ENCODE measurements around the gene PROC.
"Not testable (repeated sequence)": the region's sequence is repeated elsewhere in the genome, so short reads cannot be mapped to it uniquely, and the experiment has no call there.

The PROC gene

DNA sequence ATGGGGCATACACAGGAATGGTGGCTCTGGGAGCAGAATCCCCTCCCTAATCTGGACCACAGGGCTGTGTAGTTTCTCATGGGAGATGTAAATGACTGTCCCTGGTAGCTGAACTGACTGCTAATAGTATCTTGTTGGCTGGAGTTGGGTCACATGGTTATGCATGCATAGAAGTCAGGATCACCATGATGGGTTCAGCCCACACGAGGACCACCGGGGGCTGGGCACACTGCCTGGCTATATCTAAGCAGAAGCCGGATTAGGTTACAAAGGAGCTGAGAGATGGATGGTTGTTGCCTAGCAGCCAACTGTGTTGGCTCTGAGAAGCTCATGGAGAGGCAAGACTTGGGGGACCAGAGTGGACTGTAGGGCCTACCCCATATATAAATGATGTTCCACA is 23.7 kb upstream of the PROC start:
- no peak for DNase-seq (ENCODE audit: low read depth in 2 of 2)

DNA sequence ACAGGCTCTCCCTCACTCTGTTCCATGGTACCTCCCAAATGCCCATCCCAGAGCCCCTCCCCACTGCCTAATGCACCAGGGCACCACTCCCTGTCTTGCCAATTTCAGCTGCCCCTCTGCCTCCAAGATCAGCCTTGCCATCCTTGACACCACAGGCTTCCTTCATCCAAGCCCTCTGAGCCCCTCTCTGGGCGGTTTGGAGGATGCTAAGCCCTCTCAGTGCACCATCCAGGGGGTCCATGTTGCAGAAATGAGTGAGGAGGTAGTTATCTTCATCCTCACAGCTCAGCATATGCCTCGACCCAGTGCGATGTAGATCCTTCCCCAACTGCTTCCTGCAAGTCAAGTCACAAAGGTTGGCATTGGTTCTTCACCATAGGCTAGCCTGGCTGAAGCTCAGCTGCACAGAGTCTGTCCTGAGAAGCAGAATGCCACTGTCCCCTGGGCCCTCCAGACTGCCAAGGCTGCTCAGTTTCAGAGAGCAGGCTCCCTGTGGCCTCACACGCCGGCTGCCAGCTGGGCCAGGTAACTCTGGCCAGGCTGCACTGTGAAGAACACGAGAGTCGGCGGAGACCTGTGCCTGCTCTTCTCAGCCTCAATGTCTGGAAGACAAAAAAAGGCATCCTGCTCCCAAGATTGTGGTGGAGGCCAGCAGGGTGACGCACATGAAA is 20.5 kb upstream of the PROC start:
- DNase-seq (ENCODE audit: low read depth in 2 of 2) = no peak

DNA sequence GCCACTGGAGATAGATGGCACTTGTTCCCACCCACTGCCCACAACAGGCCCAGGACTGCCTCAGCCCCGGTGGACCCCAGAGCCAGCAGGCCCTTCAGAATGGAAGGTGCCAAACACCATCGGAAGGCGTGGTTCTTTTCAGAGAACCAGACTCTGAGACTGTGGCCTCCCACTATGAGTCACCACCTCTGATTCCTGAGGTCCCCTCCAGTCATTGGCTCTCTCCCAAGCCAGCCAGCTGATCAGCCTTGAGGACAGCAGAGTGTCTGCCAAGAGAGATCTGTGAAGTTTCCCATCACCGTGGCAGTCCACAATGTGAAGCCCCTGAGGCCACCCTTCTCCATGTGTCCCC is 20.0 kb upstream of the PROC start:
- no peak for DNase-seq (ENCODE audit: low read depth in 2 of 2)

DNA sequence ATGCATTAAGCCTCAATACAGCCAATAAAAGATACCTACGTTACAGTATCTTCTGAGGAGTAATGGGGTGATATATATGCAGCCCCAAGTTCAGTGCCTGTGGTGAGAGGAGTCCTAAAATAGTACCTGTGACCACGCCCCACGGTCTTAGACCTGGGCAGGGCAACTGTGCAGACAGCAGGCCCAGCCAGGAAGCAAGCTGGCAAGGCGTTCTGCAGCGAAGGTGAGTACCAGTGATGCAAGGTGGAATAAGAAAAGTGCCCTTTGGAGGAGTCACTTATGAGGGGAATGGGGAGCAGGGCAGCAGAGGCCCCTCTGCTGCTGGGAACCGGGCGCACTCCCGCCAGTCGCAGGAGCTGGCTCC is 17.7 kb upstream of the PROC start:
- DNase-seq (ENCODE audit: low read depth in 2 of 2) = no peak

DNA sequence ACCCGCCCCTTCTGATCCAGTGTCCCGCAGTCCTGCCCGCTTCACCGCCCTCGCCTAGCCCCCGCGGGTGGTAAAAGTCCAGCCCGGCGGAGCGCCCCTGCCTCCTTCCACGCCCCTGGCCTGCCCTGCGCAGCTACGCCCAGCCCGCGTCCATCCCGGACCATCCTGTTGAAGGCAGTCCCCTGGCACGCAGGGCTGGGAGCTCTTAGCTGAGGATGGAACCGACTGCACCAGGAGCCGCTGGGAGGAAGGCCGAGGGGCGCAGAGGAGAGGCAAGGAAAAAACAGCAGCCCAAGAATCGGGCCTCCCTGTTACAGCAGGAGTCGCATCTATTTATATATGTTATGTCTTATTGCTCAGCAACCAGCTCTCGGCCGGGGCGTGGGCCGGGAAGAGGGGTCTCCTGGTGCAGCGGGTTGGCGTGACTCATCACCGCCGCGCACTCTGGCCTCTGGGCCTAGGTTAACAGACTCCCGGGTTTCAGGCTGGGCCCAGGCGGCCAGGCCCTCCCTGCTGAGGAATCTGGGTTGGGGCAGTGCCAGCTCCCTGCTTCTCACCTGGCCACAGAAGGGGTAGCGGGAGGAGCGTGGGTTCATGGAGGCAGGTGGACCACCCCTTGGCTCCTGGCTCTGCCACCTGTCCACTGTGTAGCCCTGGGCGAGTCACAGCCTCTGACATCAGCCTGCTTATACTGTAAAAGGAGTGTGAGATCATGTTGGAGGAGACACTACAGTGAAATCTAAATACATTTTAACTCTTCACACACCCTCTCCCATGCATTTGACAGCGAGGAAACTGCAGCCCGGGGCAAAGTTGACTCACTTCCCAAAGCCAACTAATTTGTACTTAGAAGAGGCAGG is 17.1 kb upstream of the PROC start:
- no peak for DNase-seq (ENCODE audit: low read depth in 2 of 2)

DNA sequence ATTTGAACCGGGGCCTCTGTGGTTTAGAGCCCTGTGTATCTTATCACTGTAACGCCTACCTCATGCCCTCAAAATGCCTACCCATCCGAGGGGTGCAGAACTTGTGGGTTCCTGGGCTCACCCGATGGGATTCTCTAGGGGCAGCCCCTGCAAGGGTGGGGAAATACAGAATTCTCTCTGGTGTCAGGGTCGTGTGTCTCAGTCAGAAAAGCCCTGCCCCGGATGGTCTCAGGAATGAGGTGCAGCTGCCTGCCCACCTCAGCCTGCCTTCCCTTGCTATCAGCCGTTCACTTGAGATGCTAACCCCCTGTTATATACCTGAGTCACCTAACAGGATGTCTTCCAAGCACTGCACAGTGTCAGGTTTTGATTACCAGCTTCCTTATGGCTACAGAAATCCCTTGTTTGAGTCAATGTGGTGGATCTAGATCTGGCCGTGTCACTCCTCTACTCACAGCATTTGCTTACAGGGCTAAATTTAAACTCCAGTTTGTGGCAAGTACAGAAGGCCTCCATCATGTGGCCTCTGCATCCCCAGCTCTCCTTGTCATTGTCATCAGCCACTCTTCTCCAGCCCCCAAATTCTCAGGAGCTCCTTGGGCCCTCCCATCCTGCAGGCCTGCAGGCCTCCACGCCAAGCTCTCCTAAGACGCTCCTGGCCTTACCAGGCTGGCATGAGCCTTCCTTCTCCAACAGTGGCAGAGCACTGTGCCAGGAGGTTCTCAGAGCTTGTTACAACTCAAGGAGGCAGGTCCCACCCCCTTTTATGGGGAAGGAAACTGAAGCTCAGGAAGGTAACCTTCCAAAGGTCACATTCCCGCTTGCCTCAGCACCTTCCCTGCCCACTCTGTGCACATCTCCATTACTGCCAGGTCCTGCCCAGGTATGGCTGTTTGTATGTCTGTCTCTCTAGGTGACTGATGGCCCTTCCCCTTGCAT is 16.2 kb upstream of the PROC start:
- DNase-seq (ENCODE audit: low read depth in 2 of 2) = no peak

DNA sequence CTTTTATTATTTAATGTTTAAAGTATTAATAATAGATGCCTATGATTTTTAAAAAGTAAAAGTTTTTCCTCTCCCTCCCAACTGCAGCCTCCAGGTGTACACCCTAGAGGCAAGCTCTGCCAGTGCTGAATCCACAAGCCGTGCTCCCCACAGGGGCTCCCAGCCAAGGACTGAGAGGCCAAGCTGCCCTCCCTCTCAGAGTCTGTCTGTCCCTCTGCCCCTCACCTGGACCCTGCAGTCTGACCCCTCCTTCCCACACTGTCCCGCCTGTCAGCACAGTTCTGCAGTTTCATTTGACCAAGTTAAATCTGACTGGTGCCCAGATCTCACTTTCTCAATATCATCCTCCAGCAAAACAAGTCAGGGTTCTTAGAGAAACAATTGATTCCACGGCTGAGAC is 14.8 kb upstream of the PROC start:
- no peak for DNase-seq (ENCODE audit: low read depth in 2 of 2)

DNA sequence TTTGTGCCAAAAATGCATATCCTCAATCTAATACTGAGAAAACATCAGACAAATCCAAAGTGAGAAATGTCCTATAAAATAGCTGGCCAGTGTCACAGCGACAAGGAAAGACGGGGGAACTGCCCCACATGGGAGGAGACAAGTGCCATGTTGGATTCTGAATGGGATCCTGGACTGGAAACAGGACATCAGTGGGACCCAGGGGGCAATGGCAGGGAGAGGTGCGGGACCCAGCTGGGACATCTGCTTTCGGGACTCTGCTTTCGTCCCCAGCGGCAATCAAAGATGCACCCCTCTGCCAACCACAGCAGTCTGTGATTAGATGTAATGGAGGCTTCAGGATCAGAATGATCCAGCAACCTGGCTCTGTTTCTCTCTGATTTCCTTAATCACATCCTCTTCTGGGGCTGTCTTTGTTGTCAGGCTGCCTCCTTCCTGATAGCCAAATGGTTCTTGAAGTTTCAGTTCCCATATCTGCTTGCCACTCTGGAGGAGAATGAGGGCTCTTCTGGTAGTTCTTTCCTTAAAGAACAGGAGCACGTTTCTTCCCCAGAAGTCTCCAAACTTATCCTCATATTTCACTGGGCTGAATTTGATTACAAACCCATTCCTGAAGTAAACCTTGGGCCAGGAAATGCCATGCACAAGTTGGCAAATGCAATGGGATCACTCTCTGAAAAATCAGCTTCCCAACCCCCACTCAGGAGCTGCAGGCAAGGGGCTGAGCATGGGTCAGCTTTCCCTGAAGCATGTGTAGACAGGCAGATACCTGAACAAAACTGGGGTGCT is 13.6 kb upstream of the PROC start:
- no peak for DNase-seq (ENCODE audit: low read depth in 2 of 2)

DNA sequence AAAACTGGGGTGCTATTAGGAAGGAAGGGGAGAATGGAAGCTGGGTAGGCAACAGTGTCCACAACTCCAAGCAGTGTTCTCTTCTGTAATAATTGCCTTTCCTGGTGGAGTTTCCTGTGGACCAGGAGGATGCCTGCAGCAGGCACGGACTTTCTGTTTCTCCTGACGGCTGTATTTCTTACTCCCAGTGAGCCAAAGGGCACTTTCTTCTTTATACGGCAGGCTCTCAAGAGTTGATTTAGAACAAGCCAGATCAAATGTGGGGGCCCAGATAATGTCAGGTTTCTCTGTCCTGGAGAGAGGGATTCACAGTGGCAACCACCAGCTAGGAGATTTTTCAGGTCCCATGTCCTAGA is 13.0 kb upstream of the PROC start:
- DNase-seq (ENCODE audit: low read depth in 2 of 2) = no peak

DNA sequence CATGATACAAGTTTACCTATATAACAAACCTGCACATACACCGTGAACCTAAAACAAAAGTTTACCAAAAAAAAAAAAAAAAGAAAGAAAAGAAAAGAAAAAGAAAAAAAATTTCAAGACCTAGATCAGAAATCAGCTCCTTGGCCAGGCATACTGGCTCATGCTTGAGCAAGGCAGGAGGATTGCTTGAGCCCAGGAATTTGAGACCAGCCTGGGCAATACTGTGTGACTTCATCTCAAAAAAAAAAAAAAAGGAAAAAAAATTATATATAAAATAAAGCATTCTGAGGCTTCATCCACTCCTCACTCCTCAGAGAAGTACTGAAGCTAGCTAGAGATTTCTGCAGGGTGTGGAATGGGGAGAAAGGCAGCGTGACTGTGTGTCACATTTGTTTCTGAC is 11.8 kb upstream of the PROC start:
- DNase-seq (ENCODE audit: low read depth in 2 of 2) = no peak

DNA sequence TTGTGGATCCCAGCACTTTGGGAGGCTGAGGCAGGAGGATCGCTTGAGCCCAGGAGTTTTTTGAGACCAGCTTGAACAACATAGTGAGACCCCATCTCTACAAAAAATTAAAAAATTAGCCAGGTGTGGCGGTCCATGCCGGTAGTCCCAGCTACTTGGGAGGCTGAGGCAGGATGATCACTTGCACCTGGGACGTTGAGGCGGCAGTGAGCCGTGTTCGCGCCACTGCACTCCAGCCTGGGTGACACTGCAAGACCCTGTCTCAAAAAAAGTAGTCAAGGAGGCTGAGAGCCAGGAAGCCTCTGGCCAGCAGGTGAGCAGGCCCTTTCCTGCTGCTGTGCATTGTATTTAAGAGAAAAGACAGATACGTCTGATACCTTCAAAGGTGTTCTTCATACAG is 11.1 kb upstream of the PROC start:
- DNase-seq (ENCODE audit: low read depth in 2 of 2) = no peak

DNA sequence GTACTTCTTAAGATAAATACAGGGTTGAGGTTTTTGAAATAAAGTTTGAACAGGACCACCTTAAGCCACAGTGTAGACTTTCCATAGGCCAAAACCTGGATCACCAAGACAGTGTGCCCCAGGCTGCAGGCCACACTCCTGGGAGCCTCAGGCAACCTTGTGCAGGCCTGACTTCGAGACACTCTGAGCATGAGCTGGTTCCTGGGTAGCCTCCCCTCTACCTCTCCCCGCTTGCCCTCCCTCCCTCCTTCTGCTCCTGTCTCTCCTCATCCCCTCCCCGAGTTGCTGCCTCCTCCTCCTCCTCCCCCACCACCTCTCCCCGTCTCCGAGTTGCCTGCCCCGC is 10.6 kb upstream of the PROC start:
- no peak for DNase-seq (ENCODE audit: low read depth in 2 of 2)

DNA sequence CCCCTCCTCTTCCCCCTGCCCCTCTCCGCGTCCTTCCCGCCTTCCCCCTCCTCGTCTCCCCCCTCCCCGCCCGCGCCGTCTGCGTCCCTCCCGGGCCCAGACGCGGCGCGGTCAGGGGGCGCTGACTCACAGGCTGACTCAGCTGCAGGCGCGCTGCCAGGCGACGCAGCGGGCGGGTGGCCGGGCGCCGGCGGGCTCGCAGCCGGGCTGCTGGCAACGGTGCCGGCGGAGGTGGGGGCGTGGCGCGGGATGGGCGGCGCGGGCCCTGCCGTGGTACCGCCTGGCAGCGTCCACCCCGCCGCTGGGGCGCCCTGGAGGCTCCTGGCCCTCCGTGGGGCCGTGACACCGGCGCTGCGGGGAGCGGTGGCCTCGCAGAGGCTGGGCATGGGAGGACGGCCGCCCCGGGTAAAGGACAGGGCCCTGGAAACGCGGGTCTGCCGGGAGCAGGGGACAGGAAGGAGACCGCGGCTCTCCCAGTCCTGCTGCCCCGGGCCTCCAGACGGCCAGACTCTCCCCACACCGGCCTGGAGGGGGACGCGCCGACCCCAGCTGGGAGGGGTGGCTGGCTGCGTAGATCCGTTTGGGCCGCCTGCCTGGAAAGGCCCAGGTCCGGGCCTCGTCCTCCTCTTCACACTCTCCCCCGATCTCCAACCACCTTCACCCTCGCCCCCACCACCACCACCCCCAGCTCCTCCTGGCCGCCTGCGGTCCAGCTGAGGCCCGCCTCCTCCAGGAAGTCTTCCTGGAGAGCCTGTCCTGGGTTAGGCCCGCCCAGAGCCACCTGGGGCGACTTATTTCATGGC is 10.0 kb upstream of the PROC start:
- peak; percentile 68 to 88 for DNase-seq (ENCODE audit: low read depth in 2 of 2)

DNA sequence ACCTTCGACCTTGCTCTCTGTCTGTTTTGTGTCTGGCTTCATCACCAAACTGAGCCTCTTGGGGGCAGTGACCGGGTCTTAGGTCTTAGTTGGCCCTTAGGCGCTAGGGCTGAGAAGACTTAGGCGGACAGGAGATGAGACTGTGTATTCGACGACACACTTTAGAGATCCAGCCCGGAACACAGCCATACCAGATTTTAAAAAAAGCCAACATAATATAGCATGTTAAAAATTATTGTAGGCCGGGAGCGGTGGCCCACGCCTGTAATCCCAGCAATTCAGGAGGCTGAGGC is 9.5 kb upstream of the PROC start:
- DNase-seq (ENCODE audit: low read depth in 2 of 2) = no peak

DNA sequence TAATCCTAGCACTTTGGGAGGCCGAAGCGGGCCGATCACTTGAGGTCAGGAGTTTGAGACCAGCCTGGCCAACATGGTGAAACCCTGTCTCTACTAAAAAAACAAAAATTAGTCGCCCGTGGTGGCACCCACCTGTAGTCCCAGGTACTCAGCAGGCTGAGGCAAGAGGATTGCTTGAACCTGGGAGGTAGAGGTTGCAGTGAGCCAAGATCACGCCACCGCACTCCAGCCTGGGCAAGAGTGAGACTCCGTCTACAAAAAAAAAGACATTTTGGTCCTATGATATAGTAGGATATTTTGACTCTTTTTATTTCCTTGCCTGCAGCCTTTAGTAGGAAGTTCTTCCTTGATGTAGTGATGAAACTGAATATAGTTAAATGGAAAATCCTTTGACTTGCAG is 8.5 kb upstream of the PROC start:
- DNase-seq (ENCODE audit: low read depth in 2 of 2) = not testable (repeated sequence)

DNA sequence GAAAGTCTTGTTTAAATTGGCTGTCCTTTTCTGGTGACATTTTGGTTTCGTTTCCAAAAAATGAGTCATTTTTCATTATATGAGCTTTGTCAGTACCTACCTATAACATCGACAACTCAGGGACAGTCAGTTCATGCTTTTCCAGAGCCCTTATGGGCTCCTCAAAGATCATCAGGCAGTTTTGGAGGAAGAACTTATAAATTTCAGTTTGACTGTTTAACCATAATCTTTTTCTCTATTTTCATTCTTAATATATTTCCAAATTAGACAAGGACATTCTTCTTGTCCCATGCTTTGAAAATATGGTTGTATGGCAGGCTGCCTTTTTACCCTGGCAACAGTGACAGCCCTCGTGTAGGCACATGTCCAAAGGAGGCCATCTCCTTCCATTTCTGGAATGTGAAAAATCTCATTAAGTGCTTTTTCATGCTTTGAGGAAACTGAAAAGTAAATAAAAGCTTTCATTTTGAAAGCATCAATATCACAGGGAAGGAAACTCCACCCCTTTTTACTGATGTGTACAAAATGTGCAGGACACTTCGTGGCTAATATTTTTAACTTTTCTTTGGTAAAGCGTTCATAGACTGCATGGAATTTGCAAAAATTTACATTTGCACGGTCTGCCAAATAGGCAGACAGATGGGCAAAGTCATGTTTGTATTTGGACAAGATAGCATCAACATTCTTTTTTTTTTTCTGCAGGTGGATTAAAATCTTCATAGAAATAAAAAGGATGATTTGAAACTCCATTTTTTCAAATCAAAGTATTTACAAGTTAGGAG is 7.2 kb upstream of the PROC start:
- no peak for DNase-seq (ENCODE audit: low read depth in 2 of 2)

DNA sequence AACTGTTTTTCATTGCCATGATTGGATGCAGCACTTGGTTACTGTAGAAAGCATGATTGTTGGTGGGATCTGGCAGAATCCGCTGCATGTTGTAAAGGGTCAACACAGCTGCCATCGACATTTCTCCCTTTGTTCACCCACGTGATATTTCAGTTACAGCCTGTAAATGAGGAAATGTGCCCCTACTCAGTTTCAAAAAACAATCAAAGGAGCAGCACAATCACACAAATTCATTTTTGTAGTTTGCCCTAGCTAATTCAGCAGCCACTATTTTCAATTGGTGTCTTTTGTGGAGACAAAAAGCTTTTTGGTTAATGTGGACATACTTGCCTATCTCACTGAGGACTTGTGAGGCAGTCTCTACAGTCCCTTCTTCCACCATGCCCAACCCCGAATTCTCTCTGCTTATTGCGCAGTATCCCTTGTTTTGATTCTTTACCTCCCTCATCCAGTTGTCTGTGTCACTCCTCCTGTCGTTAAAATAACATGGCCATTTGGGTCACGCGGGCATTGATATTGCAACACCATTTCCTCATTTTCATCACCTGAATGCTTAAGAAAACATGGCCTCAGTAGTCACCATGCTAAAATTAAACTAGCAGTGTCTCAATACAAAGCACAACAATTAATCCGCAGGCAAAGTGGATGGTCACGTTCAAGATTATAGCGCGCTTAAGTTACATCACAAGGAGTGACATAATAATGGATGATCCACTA is 6.4 kb upstream of the PROC start:
- DNase-seq (ENCODE audit: low read depth in 2 of 2) = no peak

DNA sequence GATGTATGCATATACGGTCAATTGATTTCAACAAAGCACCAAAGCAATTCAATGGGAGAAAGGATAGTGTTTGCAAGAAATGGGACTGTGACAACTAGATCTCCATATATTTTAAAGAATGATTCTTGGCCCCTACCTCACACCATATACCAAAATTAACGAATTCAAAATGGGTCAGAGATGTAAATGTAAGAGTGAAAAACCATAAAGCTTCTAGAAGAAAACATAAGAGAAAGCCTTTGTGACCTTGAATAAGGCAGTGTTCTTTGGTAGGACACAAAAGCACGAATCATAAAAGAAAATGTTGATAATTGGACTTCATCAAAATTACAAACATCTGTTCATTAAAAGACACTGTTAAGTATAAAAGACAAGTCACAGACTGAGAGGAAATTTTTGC is 5.0 kb upstream of the PROC start:
- DNase-seq (ENCODE audit: low read depth in 2 of 2) = no peak

DNA sequence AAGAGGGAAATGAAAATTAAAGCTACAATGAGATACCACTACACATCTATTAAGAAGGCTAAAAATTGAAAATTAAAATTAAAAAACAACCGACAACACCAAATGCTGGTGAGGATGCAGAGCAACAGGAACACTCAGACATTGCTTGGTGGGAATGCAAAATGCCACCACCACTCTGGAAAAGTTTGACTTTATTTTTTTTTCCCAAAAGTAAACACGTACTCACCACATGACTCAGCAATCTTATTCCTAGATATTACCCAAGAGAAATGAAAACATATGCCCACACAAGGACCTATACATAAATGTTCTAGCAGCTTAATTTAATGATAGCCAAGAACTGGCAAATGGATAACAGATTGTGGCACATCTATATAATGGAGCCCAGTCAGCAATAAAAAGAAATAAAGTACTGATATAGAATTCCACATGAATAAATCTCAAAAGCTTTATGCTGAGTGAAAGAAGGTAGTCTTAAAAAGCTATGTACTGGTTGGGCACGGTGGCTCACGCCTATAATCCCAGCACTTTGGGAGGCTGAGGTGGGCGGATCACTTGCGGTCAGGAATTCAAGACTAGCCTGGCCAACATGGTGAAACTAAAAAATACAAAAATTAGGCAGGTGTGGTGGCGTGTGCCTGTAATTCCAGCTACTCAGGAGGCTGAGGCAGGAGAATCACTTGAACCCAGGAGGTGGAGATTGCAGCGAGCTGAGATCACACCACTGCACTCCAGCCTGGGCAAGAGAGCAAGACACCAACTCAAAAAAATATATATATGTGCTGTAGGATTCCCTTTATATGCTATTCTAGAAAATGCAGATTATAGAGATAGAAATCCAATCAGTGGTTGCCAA is 4.2 kb upstream of the PROC start:
- no peak for DNase-seq (ENCODE audit: low read depth in 2 of 2)
